ENCODE measurements around the gene FUZ. TPM values are rescaled to one million over a fixed set of nuclear protein-coding genes. Genes with fewer than 3 reads are reported as not detected.

FUZ gene
- total RNA-seq, 1 experiment from 2014 or later = 13.9 TPM

DNA sequence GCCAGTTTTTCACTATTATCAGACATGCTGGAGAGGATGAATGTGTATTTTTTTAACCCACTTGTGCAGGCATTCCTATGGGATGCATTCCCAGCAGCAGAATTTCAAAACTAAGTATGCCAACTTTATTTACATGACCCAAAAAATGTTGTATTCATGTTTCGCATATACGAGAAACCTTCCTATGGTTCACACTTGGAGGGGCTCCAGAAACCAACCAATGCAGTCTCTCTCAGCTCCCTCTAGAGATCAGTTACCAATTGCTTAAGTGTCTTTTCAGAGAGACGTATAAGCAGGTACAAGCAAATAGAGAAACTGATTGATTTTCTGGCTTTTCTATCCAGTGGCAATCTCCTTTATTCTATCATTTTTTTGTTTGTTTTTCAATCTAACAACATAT is 32.3 kb upstream of the FUZ start:
- CTCF ChIA-PET = no interaction called here
- no TSS peak for BruUV-seq (replicated peaks)
- no peaks in the 10 kb centered on the region for H3K9me3 ChIP-seq (ENCODE audit: control insufficient read depth, insufficient read depth, low read depth, low read length)
- in situ Hi-C loops (cut with HindIII; ENCODE audit: low pct_unique_long_range_greater_than_20kb, low sequenced_read_pairs) (no loop called here), intact Hi-C loops (cut with micrococcal nuclease; ENCODE audit: unreplicated experiment) (no loop called here)
- TF ChIP-seq, protein P1, sequence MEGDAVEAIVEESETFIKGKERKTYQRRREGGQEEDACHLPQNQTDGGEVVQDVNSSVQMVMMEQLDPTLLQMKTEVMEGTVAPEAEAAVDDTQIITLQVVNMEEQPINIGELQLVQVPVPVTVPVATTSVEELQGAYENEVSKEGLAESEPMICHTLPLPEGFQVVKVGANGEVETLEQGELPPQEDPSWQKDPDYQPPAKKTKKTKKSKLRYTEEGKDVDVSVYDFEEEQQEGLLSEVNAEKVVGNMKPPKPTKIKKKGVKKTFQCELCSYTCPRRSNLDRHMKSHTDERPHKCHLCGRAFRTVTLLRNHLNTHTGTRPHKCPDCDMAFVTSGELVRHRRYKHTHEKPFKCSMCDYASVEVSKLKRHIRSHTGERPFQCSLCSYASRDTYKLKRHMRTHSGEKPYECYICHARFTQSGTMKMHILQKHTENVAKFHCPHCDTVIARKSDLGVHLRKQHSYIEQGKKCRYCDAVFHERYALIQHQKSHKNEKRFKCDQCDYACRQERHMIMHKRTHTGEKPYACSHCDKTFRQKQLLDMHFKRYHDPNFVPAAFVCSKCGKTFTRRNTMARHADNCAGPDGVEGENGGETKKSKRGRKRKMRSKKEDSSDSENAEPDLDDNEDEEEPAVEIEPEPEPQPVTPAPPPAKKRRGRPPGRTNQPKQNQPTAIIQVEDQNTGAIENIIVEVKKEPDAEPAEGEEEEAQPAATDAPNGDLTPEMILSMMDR (IDR thresholded peaks at IDR 0.05) = no peak
- H3K4me3 ChIP-seq (ENCODE audit: low read depth in 2 of 2, low read length in 2 of 2) = no peak overlapping the region
- DNase-seq (ENCODE audit: low read depth, low spot score) (no peak), ATAC-seq (no peak)
- H3K4me1 ChIP-seq (ENCODE audit: control insufficient read depth, insufficient read depth, low read length) = no peaks in the 10 kb centered on the region; the same call in 1 of the 2 replicates
- POLR2A ChIA-PET = interaction anchor here (0.6 kb wide), 1 partner anchor 27 kb away, joined by 5 read pairs; no protein-coding TSS in a partner anchor
- no peaks in the 10 kb centered on the region for H3K27me3 ChIP-seq (ENCODE audit: control insufficient read depth, insufficient read depth, low read length)
- no peaks in the 10 kb centered on the region for H3K36me3 ChIP-seq (ENCODE audit: control insufficient read depth, insufficient read depth, low read length)
- H3K27ac ChIP-seq (ENCODE audit: low read length) = no peak overlapping the region

DNA sequence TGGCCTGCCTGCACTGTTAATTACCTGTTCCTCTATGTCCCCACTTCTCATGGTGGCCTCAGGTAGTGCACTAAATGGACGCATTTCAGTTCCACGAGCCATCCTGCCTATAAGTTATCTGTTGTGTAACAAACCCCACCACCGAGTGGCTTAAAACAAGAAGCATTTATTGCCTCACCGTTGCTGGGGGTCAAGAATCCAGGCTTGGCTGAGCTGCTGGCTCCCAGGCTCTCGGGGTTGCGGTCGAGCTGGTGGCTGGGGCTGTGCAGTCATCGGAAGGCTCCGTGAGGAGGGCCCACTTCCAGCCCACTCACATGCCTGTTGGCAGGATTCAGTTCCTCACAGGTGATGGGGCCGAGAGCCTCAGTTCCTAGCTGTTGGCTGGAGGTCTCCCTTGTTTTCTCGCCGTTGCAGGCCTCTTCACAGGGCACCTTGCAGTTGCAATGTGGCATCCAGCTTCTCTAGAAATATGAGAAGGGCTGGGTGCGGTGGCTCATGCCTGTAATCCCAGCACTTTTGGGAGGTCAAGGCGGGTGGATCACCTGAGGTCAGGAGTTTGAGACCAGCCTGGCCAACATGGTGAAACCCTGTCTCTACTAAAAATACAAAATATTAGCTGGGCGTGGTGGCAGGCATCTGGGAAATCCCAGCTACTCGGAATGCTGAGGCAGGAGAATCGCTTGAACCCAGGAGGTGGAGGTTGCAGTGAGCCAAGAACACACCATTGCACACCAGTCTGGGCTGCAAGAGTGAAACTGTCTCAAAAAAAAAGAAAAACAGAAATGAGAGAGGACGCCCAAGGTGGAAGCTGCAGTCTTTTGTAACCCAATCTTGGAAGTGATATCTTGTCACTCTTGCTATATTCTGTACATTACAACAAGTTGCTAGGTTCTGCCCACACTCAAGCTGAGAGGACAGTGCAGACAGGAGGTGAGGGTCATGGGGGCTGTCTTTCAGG is 31.3 kb upstream of the FUZ start:
- TF ChIP-seq POLR2AphosphoS5 (IDR thresholded peaks at IDR 0.05; ENCODE audit: low read depth, low read length) (no peak), SIN3A (IDR thresholded peaks at IDR 0.05; ENCODE audit: borderline replicate concordance, insufficient read depth, low read depth, low read length) (no peak), TCF7L2 (IDR thresholded peaks at IDR 0.05; ENCODE audit: low read depth, low read length) (no peak)
- TF ChIP-seq, protein P1 (IDR thresholded peaks at IDR 0.05) = no peak
- TF ChIP-seq, protein P2, sequence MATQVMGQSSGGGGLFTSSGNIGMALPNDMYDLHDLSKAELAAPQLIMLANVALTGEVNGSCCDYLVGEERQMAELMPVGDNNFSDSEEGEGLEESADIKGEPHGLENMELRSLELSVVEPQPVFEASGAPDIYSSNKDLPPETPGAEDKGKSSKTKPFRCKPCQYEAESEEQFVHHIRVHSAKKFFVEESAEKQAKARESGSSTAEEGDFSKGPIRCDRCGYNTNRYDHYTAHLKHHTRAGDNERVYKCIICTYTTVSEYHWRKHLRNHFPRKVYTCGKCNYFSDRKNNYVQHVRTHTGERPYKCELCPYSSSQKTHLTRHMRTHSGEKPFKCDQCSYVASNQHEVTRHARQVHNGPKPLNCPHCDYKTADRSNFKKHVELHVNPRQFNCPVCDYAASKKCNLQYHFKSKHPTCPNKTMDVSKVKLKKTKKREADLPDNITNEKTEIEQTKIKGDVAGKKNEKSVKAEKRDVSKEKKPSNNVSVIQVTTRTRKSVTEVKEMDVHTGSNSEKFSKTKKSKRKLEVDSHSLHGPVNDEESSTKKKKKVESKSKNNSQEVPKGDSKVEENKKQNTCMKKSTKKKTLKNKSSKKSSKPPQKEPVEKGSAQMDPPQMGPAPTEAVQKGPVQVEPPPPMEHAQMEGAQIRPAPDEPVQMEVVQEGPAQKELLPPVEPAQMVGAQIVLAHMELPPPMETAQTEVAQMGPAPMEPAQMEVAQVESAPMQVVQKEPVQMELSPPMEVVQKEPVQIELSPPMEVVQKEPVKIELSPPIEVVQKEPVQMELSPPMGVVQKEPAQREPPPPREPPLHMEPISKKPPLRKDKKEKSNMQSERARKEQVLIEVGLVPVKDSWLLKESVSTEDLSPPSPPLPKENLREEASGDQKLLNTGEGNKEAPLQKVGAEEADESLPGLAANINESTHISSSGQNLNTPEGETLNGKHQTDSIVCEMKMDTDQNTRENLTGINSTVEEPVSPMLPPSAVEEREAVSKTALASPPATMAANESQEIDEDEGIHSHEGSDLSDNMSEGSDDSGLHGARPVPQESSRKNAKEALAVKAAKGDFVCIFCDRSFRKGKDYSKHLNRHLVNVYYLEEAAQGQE (IDR thresholded peaks at IDR 0.05; ENCODE audit: insufficient read depth in 1 of 2, low read depth in 2 of 2, low read length in 1 of 2) = no peak
- Histone ChIP-seq H3K36me3 (ENCODE audit: control insufficient read depth, insufficient read depth, low read length) (no peaks in the 10 kb centered on the region; the same call in 1 of the 2 replicates), H3K4me1 (ENCODE audit: control insufficient read depth, insufficient read depth, low read length) (no peaks in the 10 kb centered on the region; the same call in 1 of the 2 replicates), H3K9me3 (ENCODE audit: control insufficient read depth, insufficient read depth, low read depth, low read length) (no peaks in the 10 kb centered on the region), H3K27ac (ENCODE audit: low read length) (no peak overlapping the region), H3K4me3 (ENCODE audit: low read depth in 2 of 2, low read length in 2 of 2) (no peak overlapping the region), H3K27me3 (ENCODE audit: control insufficient read depth, insufficient read depth, low read length) (no peaks in the 10 kb centered on the region)
- DNase-seq (ENCODE audit: low read depth, low spot score) (no peak), ATAC-seq (no peak)
- ChIA-PET CTCF (no interaction called here), POLR2A (no interaction called here)
- in situ Hi-C loops (cut with HindIII; ENCODE audit: low pct_unique_long_range_greater_than_20kb, low sequenced_read_pairs) (no loop called here), intact Hi-C loops (cut with micrococcal nuclease; ENCODE audit: unreplicated experiment) (no loop called here)
- no TSS peak for BruUV-seq (replicated peaks)
